ENCODE results near the gene PTH2.

Gene PTH2

DNA sequence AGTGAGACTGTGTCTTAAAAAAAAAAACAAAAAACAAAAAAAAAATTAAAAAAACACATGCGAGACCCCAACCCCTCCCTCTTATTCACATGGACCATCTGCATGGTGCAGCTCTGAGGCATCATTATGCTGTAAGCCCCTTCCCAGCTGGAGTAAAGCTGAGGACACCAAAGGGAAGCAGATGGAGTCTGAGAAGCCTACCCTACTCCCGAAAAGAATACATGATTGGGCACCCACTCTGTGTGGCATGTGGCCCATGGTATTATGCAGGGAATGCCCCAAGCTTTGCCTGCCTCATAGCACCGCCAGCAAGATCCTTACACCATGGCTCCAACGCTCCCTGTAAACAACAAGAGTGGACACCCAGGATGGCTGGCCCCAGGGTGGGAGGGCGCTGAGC, 4.7 kb downstream of the PTH2 start:
- TF ChIP-seq, protein P1, sequence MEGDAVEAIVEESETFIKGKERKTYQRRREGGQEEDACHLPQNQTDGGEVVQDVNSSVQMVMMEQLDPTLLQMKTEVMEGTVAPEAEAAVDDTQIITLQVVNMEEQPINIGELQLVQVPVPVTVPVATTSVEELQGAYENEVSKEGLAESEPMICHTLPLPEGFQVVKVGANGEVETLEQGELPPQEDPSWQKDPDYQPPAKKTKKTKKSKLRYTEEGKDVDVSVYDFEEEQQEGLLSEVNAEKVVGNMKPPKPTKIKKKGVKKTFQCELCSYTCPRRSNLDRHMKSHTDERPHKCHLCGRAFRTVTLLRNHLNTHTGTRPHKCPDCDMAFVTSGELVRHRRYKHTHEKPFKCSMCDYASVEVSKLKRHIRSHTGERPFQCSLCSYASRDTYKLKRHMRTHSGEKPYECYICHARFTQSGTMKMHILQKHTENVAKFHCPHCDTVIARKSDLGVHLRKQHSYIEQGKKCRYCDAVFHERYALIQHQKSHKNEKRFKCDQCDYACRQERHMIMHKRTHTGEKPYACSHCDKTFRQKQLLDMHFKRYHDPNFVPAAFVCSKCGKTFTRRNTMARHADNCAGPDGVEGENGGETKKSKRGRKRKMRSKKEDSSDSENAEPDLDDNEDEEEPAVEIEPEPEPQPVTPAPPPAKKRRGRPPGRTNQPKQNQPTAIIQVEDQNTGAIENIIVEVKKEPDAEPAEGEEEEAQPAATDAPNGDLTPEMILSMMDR (IDR thresholded peaks at IDR 0.05), result no peak

DNA sequence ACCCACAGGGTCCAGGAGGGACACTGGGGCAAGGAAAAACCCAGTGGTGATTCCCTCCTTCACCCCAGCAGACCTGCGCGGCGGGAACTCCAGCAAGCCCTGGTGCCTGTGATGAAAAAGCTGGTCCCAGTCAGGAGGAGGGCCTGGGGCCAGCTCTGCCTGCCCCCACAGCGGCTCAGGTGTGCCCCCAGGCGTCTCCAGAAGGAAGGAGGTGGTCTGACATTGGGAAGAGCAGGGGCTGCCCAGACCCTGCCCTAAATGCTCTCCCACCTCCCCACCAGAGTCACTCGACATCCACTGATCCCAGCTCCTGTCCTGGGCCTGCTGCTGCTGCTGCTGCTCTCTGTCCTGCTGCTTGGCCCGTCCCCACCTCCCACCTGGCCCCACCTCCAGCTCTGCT, 6.2 kb downstream of the PTH2 start:
- TF ChIP-seq, protein P1 (IDR thresholded peaks at IDR 0.05), result no peak

DNA sequence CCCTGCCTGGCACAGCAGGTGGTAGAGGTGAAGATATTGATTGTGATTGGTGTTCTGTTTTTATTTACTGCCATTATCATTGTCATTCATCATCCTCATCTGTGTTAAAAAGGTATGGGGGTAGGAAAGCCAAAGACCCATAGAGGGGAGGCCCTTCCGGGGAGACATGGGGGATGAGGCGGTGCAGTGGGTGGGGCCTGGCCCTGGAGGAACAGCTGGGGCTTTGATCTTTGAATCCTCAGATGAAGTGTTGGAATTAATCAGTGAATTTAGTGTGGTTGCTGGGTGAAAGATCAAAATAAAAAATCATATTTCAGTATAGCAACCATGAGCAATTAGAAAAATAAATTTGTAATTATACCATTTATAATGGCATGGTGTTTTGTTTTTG, 7.4 kb downstream of the PTH2 start:
- TF ChIP-seq, protein P1 (IDR thresholded peaks at IDR 0.05), result no peak

DNA sequence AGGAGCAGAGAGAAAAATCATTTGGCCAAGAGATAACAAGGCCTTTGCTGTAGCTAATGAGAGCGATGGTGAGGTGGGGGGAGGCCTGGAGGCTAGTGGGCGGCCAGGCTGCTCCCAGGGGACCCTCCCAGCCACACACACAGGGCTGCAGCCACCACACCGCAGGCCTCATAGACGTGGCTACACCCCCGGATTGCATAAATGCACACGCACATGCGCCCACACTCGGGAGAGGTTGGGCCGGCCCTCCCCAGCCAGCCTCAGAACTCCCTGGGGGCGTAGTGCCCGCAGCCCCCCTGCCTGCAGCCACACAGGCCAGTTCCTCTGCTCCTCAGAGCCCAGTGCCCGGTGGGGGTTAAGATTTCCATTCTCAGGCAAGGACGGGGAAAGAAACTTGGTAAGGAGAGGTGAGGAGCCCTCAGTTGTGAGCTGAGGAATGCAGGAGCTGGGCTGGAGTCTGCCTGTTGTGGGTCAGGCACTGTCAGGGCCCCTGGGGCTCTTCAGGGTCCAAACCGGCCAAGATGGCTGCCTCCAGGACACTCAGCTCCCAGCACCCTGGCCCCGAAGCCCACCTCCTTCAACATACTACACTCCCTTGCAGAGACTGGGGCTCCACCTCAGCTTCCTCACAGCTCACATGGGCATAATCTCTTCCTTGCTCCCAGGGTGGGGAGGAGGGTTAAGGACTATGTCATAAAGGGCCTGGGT, 8.0 kb downstream of the PTH2 start:
- TF ChIP-seq, protein P1 (IDR thresholded peaks at IDR 0.05), result no peak

GRCh38 chr19:49414256-49414655, 9.0 kb downstream of the PTH2 start:
- TF ChIP-seq, protein P1 (IDR thresholded peaks at IDR 0.05), result no peak

DNA sequence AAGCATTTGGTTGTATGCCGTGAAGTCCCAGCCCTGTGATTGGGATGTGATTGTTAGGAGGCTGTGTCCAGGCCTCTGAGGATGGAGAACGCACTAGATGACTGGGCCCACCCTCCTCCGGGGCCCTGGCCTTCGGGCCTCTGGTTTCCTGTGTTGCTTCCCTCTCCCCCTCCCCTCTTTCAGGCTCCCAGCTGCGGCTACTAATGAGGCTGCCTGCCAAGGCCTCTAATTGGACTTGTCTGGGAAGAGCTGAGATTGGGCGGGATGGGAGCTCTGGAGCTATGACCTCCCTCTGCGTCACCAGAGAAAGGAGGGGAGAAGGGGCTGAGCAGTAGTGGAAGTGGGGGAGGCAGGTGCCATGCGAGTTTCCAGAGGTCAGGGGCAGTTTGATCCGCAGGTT, 9.9 kb downstream of the PTH2 start:
- TF ChIP-seq, protein P1 (IDR thresholded peaks at IDR 0.05), result no peak

GRCh38 chr19:49411681-49412326, 11.4 kb downstream of the PTH2 start:
- TF ChIP-seq, protein P1 (IDR thresholded peaks at IDR 0.05), result no peak
